ENCODE results near the gene TAGAP. TPM values are rescaled to one million over a fixed set of nuclear protein-coding genes. Genes with fewer than 3 reads are reported as not detected.

The TAGAP gene
- total RNA-seq, 2 experiments from 2014 or later, result 245 to 261 TPM

DNA sequence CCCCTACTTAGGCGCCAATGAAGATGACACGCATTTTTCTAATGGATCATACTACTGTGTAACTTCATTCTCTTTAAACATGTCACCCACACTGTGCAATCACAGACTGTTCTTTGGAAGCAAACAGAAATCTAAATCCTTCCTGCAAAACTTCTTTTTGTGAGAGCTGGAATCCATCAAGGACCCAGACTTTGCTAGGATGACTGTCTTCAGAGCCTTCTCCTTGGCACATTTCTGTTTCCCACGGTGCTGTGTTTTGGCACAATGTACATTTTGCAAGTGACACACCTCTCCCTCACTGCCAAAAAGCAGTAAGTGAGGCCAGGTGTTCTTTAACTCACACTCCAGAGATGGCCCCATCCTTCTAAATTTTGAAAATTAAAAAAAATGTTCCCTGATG lies 21.7 kb upstream of the TAGAP start:
- peaks cover 72% of the 10 kb centered on the region for H3K4me1 Mint-ChIP-seq (ENCODE audit: low read depth)
- no peak overlapping the region for H3K4me3 ChIP-seq (ENCODE audit: low read length)
- no peak for ATAC-seq (ENCODE audit: poor library complexity)
- no peaks in the 10 kb centered on the region for H3K27me3 ChIP-seq (ENCODE audit: control insufficient read depth in 1 of 2, insufficient read depth in 2 of 2, low read length in 2 of 2)
- TF ChIP-seq, protein P1, sequence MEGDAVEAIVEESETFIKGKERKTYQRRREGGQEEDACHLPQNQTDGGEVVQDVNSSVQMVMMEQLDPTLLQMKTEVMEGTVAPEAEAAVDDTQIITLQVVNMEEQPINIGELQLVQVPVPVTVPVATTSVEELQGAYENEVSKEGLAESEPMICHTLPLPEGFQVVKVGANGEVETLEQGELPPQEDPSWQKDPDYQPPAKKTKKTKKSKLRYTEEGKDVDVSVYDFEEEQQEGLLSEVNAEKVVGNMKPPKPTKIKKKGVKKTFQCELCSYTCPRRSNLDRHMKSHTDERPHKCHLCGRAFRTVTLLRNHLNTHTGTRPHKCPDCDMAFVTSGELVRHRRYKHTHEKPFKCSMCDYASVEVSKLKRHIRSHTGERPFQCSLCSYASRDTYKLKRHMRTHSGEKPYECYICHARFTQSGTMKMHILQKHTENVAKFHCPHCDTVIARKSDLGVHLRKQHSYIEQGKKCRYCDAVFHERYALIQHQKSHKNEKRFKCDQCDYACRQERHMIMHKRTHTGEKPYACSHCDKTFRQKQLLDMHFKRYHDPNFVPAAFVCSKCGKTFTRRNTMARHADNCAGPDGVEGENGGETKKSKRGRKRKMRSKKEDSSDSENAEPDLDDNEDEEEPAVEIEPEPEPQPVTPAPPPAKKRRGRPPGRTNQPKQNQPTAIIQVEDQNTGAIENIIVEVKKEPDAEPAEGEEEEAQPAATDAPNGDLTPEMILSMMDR (IDR thresholded peaks at IDR 0.05), result no peak
- intact Hi-C loops (cut with DNase I, micrococcal nuclease), result no loop called here
- no peaks in the 10 kb centered on the region for H3K9me3 Mint-ChIP-seq
- peak overlapping the region; percentile 96 for H3K27ac Mint-ChIP-seq
- H3K27me3 Mint-ChIP-seq, result no peaks in the 10 kb centered on the region
- H3K27ac ChIP-seq (ENCODE audit: low read depth in 1 of 2, low read length in 2 of 2), result no peak overlapping the region
- H3K9me3 ChIP-seq (ENCODE audit: control insufficient read depth in 1 of 2, insufficient read depth in 1 of 2, low read length in 2 of 2), result no peaks in the 10 kb centered on the region
- H3K36me3 Mint-ChIP-seq (ENCODE audit: low read depth), result no peaks in the 10 kb centered on the region
- peaks cover 52% of the 10 kb centered on the region for H3K4me1 ChIP-seq (ENCODE audit: insufficient read depth, low read length)
- H3K36me3 ChIP-seq (ENCODE audit: insufficient read depth, low read length), result no peaks in the 10 kb centered on the region
- CTCF ChIA-PET, result no interaction called here
- no peak for DNase-seq
- no peak overlapping the region for H3K4me3 Mint-ChIP-seq
- POLR2A ChIA-PET, result interaction anchor here (0.9 to 6.7 kb wide), 2 partner anchors 23 to 32 kb away, joined by 3 to 146 read pairs; partner anchors contain the start of gene TAGAP

DNA sequence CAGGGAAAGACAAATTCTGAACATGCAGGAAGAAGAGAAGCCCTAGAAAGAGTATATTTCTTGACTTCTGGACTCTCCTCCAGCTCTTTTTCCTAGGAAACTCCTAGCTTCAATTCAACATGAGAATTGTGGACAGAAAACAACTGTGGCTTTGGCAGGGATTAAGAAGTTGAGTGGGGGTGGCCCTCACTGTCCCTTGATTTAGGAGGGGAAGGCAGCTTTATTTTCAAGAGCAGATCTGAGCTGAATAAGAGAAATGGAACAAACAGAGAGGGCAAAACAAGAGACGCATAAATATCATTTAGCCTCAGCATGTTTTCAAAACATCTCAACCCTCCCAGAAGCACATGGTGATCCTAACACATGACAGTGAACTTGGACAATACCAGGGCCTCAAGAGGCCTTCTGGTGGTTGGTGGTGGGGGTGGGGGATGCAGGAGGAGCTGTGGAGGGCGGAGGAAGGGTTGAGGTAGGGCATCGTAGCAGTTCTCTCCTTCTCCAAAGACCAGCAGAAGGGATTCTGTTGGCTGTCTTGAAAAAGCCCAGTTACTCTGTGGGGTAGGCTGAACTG lies 21.1 kb upstream of the TAGAP start:
- H3K36me3 ChIP-seq (ENCODE audit: insufficient read depth, low read length), result no peaks in the 10 kb centered on the region
- H3K9me3 ChIP-seq (ENCODE audit: control insufficient read depth in 1 of 2, insufficient read depth in 1 of 2, low read length in 2 of 2), result no peaks in the 10 kb centered on the region
- Mint-ChIP-seq H3K27me3 (no peaks in the 10 kb centered on the region), H3K9me3 (no peaks in the 10 kb centered on the region), H3K36me3 (ENCODE audit: low read depth) (no peaks in the 10 kb centered on the region), H3K4me1 (ENCODE audit: low read depth) (peaks cover 78% of the 10 kb centered on the region), H3K4me3 (no peak overlapping the region), H3K27ac (peak overlapping the region; percentile 96)
- H3K27ac ChIP-seq (ENCODE audit: low read depth in 1 of 2, low read length in 2 of 2), result peak overlapping the region in 1 of 2 donors; percentile 23
- peaks cover 58% of the 10 kb centered on the region for H3K4me1 ChIP-seq (ENCODE audit: insufficient read depth, low read length)
- H3K4me3 ChIP-seq (ENCODE audit: low read length), result no peak overlapping the region
- H3K27me3 ChIP-seq (ENCODE audit: control insufficient read depth in 1 of 2, insufficient read depth in 2 of 2, low read length in 2 of 2), result no peaks in the 10 kb centered on the region
- POLR2A ChIA-PET, result interaction anchor here (0.9 to 6.7 kb wide), 6 partner anchors 9 to 41 kb away, joined by 3 to 146 read pairs (median 8); partner anchors contain the start of gene TAGAP
- CTCF ChIA-PET, result interaction anchor here (0.8 to 4.4 kb wide), 5 partner anchors 24 to 69 kb away, joined by 3 to 17 read pairs (median 6); no protein-coding TSS in a partner anchor
- intact Hi-C loops (cut with DNase I, micrococcal nuclease), result loop anchor here in 1 of 2 experiments (2.0 kb wide), 1 partner anchor 29 kb away; no protein-coding TSS in a partner anchor
- DNase-seq, result no peak
- TF ChIP-seq, protein P1 (IDR thresholded peaks at IDR 0.05), result no peak
- ATAC-seq (ENCODE audit: poor library complexity), result no peak

GRCh38 chr6:159065091-159065490 lies 20.3 kb upstream of the TAGAP start:
- intact Hi-C loops (cut with DNase I, micrococcal nuclease), result loop anchor here in 1 of 2 experiments (2.0 kb wide), 1 partner anchor 30 kb away; no protein-coding TSS in a partner anchor
- H3K27me3 ChIP-seq (ENCODE audit: control insufficient read depth in 1 of 2, insufficient read depth in 2 of 2, low read length in 2 of 2), result no peaks in the 10 kb centered on the region
- peak overlapping the region; percentile 66 for H3K4me3 Mint-ChIP-seq
- H3K27me3 Mint-ChIP-seq, result no peaks in the 10 kb centered on the region
- H3K4me1 ChIP-seq (ENCODE audit: insufficient read depth, low read length), result peaks cover 61% of the 10 kb centered on the region
- H3K4me1 Mint-ChIP-seq (ENCODE audit: low read depth), result peaks cover 85% of the 10 kb centered on the region
- H3K4me3 ChIP-seq (ENCODE audit: low read length), result no peak overlapping the region
- H3K36me3 ChIP-seq (ENCODE audit: insufficient read depth, low read length), result no peaks in the 10 kb centered on the region
- POLR2A ChIA-PET, result interaction anchor here (0.8 to 6.7 kb wide), 12 partner anchors 8 to 65 kb away, joined by 3 to 146 read pairs (median 5); partner anchors contain the start of genes RSPH3 and TAGAP
- no peaks in the 10 kb centered on the region for H3K36me3 Mint-ChIP-seq (ENCODE audit: low read depth)
- no peaks in the 10 kb centered on the region for H3K9me3 ChIP-seq (ENCODE audit: control insufficient read depth in 1 of 2, insufficient read depth in 1 of 2, low read length in 2 of 2)
- H3K27ac ChIP-seq (ENCODE audit: low read depth in 1 of 2, low read length in 2 of 2), result no peak overlapping the region
- CTCF ChIA-PET, result interaction anchor here (0.8 to 4.4 kb wide), 5 partner anchors 23 to 70 kb away, joined by 3 to 17 read pairs (median 6); no protein-coding TSS in a partner anchor
- DNase-seq (no peak), ATAC-seq (ENCODE audit: poor library complexity) (no peak)
- peak overlapping the region; percentile 96 for H3K27ac Mint-ChIP-seq
- H3K9me3 Mint-ChIP-seq, result no peaks in the 10 kb centered on the region
- TF ChIP-seq, protein P1 (IDR thresholded peaks at IDR 0.05), result no peak

Measured in CD4-positive, alpha-beta T cell (primary cell).